Measurements from ENCODE around the gene ZNF436. TPM values are rescaled to one million over a fixed set of nuclear protein-coding genes. Genes with fewer than 3 reads are reported as not detected.

ZNF436 gene
- polyA plus RNA-seq, 1 donor from 2014 or later: 27.1 TPM

- Histone ChIP-seq H2AFZ (ENCODE audit: low read depth, low read length) (peak overlapping the region; percentile 78), H3F3A (ENCODE audit: insufficient read depth, low read length, poor library complexity, severe bottlenecking) (peaks cover 19% of the 10 kb centered on the region), H4K20me1 (ENCODE audit: insufficient read depth) (no peaks in the 10 kb centered on the region), H3K27me3 (ENCODE audit: insufficient read depth, low read depth, low read length) (no peaks in the 10 kb centered on the region), H3K9me2 (ENCODE audit: insufficient read depth, low read length) (no peaks in the 10 kb centered on the region), H3K79me2 (replicated peaks; ENCODE audit: insufficient read depth, low read length) (peaks cover 12% of the 10 kb centered on the region), H3K4me3 (ENCODE audit: low read length) (peak overlapping the region; percentile 93), H3K9ac (ENCODE audit: low read length) (peak overlapping the region; percentile 91), H3K27ac (ENCODE audit: low read length) (peak overlapping the region; percentile 93), H3K9me3 (ENCODE audit: low read length) (peaks cover 6% of the 10 kb centered on the region), H3K4me2 (ENCODE audit: low read length) (peak overlapping the region; percentile 87), H3K36me3 (ENCODE audit: insufficient read depth, low read length) (peaks cover 15% of the 10 kb centered on the region)
- TF ChIP-seq POLR2AphosphoS5 (IDR thresholded peaks at IDR 0.05): no peak
- TF ChIP-seq SMC3 (conservative IDR thresholded peaks at IDR 0.05; ENCODE audit: poor library complexity): no peak
- TF ChIP-seq CTCF (IDR thresholded peaks at IDR 0.05; ENCODE audit: poor library complexity, severe bottlenecking): no peak
- no peak for TF ChIP-seq RAD21 (conservative IDR thresholded peaks at IDR 0.05)
- TF ChIP-seq EP300 (conservative IDR thresholded peaks at IDR 0.05; ENCODE audit: poor library complexity, severe bottlenecking): no peak
- no peak for TF ChIP-seq EZH2 (IDR thresholded peaks at IDR 0.05; ENCODE audit: borderline replicate concordance, insufficient read depth, low read length, poor library complexity, severe bottlenecking)
- no peak for TF ChIP-seq MXI1 (conservative IDR thresholded peaks at IDR 0.05; ENCODE audit: poor library complexity, severe bottlenecking)
- TF ChIP-seq TAF1 (IDR thresholded peaks at IDR 0.05; ENCODE audit: low read depth): no peak
Measured at GRCh38 chr1:23367451-23367790, 2.2 kb downstream of the ZNF436 start.

DNA sequence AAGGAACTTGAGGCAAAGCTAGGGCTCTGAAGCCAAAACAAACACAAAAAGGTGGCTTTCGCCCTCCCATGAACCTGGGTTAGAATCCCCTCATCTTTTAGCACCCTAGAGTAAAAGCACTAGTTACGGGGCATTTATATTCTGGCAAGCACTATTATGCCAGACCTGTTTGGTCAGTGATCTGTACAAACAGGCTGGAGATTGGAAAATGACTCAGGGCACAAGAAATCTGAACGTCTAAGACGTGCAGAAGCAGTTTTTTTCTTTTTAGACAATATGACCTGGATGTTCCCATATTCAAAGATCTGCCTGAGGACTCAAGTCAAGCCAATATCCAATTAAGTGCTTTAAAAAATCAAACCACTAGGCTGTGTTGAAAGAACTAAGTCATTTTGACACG lies 3.0 kb downstream of the ZNF436 start:
- H3F3A ChIP-seq (ENCODE audit: insufficient read depth, low read length, poor library complexity, severe bottlenecking): peaks cover 19% of the 10 kb centered on the region
- H3K79me2 ChIP-seq (replicated peaks; ENCODE audit: insufficient read depth, low read length): peaks cover 12% of the 10 kb centered on the region
- H3K9me3 ChIP-seq (ENCODE audit: low read length): peaks cover 14% of the 10 kb centered on the region
- H2AFZ ChIP-seq (ENCODE audit: low read depth, low read length): no peak overlapping the region
- no peaks in the 10 kb centered on the region for H3K27me3 ChIP-seq (ENCODE audit: insufficient read depth, low read depth, low read length)
- H4K20me1 ChIP-seq (ENCODE audit: insufficient read depth): no peaks in the 10 kb centered on the region
- H3K4me2 ChIP-seq (ENCODE audit: low read length): peak overlapping the region; percentile 87
- peak overlapping the region; percentile 93 for H3K4me3 ChIP-seq (ENCODE audit: low read length)
- no peak overlapping the region for H3K9ac ChIP-seq (ENCODE audit: low read length)
- H3K9me2 ChIP-seq (ENCODE audit: insufficient read depth, low read length): no peaks in the 10 kb centered on the region
- peaks cover 23% of the 10 kb centered on the region for H3K36me3 ChIP-seq (ENCODE audit: insufficient read depth, low read length)
- H3K27ac ChIP-seq (ENCODE audit: low read length): no peak overlapping the region
- TF ChIP-seq CTCF (IDR thresholded peaks at IDR 0.05; ENCODE audit: poor library complexity, severe bottlenecking): no peak
- TF ChIP-seq MXI1 (conservative IDR thresholded peaks at IDR 0.05; ENCODE audit: poor library complexity, severe bottlenecking): no peak
- TF ChIP-seq EZH2 (IDR thresholded peaks at IDR 0.05; ENCODE audit: borderline replicate concordance, insufficient read depth, low read length, poor library complexity, severe bottlenecking): no peak

- Histone ChIP-seq H3K27me3 (ENCODE audit: insufficient read depth, low read depth, low read length) (no peaks in the 10 kb centered on the region), H3K9ac (ENCODE audit: low read length) (no peak overlapping the region), H3K4me3 (ENCODE audit: low read length) (peak overlapping the region; percentile 93), H3K27ac (ENCODE audit: low read length) (no peak overlapping the region), H3F3A (ENCODE audit: insufficient read depth, low read length, poor library complexity, severe bottlenecking) (peaks cover 19% of the 10 kb centered on the region), H3K9me2 (ENCODE audit: insufficient read depth, low read length) (no peaks in the 10 kb centered on the region), H3K36me3 (ENCODE audit: insufficient read depth, low read length) (peaks cover 28% of the 10 kb centered on the region), H3K4me2 (ENCODE audit: low read length) (no peak overlapping the region), H3K9me3 (ENCODE audit: low read length) (peaks cover 19% of the 10 kb centered on the region), H2AFZ (ENCODE audit: low read depth, low read length) (no peak overlapping the region), H4K20me1 (ENCODE audit: insufficient read depth) (no peaks in the 10 kb centered on the region), H3K79me2 (replicated peaks; ENCODE audit: insufficient read depth, low read length) (peaks cover 12% of the 10 kb centered on the region)
- TF ChIP-seq SMC3 (conservative IDR thresholded peaks at IDR 0.05; ENCODE audit: poor library complexity) (no peak), MXI1 (conservative IDR thresholded peaks at IDR 0.05; ENCODE audit: poor library complexity, severe bottlenecking) (no peak), RAD21 (conservative IDR thresholded peaks at IDR 0.05) (no peak), CTCF (IDR thresholded peaks at IDR 0.05; ENCODE audit: poor library complexity, severe bottlenecking) (no peak), TAF1 (IDR thresholded peaks at IDR 0.05; ENCODE audit: low read depth) (no peak), EP300 (conservative IDR thresholded peaks at IDR 0.05; ENCODE audit: poor library complexity, severe bottlenecking) (no peak), POLR2AphosphoS5 (IDR thresholded peaks at IDR 0.05) (no peak), EZH2 (IDR thresholded peaks at IDR 0.05; ENCODE audit: borderline replicate concordance, insufficient read depth, low read length, poor library complexity, severe bottlenecking) (no peak)
- TF ChIP-seq, protein P1, sequence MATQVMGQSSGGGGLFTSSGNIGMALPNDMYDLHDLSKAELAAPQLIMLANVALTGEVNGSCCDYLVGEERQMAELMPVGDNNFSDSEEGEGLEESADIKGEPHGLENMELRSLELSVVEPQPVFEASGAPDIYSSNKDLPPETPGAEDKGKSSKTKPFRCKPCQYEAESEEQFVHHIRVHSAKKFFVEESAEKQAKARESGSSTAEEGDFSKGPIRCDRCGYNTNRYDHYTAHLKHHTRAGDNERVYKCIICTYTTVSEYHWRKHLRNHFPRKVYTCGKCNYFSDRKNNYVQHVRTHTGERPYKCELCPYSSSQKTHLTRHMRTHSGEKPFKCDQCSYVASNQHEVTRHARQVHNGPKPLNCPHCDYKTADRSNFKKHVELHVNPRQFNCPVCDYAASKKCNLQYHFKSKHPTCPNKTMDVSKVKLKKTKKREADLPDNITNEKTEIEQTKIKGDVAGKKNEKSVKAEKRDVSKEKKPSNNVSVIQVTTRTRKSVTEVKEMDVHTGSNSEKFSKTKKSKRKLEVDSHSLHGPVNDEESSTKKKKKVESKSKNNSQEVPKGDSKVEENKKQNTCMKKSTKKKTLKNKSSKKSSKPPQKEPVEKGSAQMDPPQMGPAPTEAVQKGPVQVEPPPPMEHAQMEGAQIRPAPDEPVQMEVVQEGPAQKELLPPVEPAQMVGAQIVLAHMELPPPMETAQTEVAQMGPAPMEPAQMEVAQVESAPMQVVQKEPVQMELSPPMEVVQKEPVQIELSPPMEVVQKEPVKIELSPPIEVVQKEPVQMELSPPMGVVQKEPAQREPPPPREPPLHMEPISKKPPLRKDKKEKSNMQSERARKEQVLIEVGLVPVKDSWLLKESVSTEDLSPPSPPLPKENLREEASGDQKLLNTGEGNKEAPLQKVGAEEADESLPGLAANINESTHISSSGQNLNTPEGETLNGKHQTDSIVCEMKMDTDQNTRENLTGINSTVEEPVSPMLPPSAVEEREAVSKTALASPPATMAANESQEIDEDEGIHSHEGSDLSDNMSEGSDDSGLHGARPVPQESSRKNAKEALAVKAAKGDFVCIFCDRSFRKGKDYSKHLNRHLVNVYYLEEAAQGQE (IDR thresholded peaks at IDR 0.05; ENCODE audit: borderline replicate concordance): no peak
Measured at GRCh38 chr1:23366146-23366545, 3.5 kb downstream of the ZNF436 start.

Measured in neural cell (in vitro differentiated cells).